K562 (cell line): ENCODE data around the gene DAB2IP. TPM values are rescaled to one million over a fixed set of nuclear protein-coding genes. Genes with fewer than 3 reads are reported as not detected.
"Not testable (repeated sequence)": the region's sequence is repeated elsewhere in the genome, so short reads cannot be mapped to it uniquely, and the experiment has no call there.

Source experiments
- ATAC-seq: fragments of 200-7000 bp; cut with Tn5 transposase; 3 replicates; pipeline ENCODE4 v1.9.1; 2020; ENCODE audit warnings: moderate library complexity
- BruUV-seq: library from RNA; stranded (reverse); fragments of 400-500 nt; replicated peaks from 2 replicates; lab custom pipeline; 2021; lab: Mats Ljungman, UMichigan
- CTCF ChIA-PET: fragments of 300-600 bp; formaldehyde crosslinking; extraction: SDS; loops from one replicate; lab custom pipeline; 2021; ENCODE audit warnings: low intra/inter-chr PET ratio; lab: Yijun Ruan, JAX
- POLR2A ChIA-PET: fragments of 300-600, 350-650 bp; sonication (Branson Sonifier 250); formaldehyde crosslinking; extraction: SDS; loops from one replicate; lab custom pipeline; 2021; ENCODE audit warnings: antibody characterized with exemption, inconsistent platforms; lab: Yijun Ruan, JAX
- DNase-seq, 4 experiments: peaks; one replicate each; pipeline versions ENCODE4 v3.0.0 to v3.0.0-alpha.2; 2011 to 2018; ENCODE audit warnings: low spot score in 3 of 4, mixed read lengths in 3 of 4; ENCODE audit errors: extremely low read depth in 1 of 4
- FAIRE-seq: peaks from 2 replicates; lab custom pipeline; 2011; peaks lifted over from hg19 to GRCh38; lab: Jason Lieb, UNC
- H2AFZ ChIP-seq: 2 replicates; pipeline ENCODE4 v1.6.0; 2011; ENCODE audit warnings: low read depth, low read length, control low read depth, inconsistent platforms
- H3K27ac ChIP-seq: fragments of 200-600 bp; 3 replicates; pipeline ENCODE4 v1.8.0; 2011; ENCODE audit warnings: low read depth, mild to moderate bottlenecking, control low read depth, inconsistent platforms, low read length, moderate library complexity, mixed read lengths; ENCODE audit errors: extremely low read depth
- H3K27me3 ChIP-seq, 2 experiments: fragments of 300-600 bp in 1 of 2; 2 replicates in 1 of 2; 3 replicates in 1 of 2; pipeline versions ENCODE4 v1.6.0 to v1.8.0; 2011; ENCODE audit warnings: inconsistent platforms in 2 of 2, low read length in 2 of 2, mild to moderate bottlenecking in 1 of 2, mixed read lengths in 1 of 2, moderate library complexity in 1 of 2; ENCODE audit not compliant: control insufficient read depth in 2 of 2, insufficient read depth in 2 of 2
- H3K36me3 ChIP-seq: fragments of 300-600 bp; 3 replicates; pipeline ENCODE4 v1.8.0; 2011; ENCODE audit warnings: mild to moderate bottlenecking, low read length, inconsistent platforms; ENCODE audit not compliant: control insufficient read depth, insufficient read depth
- H3K4me1 ChIP-seq, 2 experiments: fragments of 200-600 bp in 1 of 2; replicated peaks in 1 of 2; 2 replicates in 1 of 2; 3 replicates in 1 of 2; pipeline versions ENCODE4 v1.5.1 to v1.8.0; 2011; ENCODE audit warnings: inconsistent platforms in 2 of 2, low read length in 2 of 2, mild to moderate bottlenecking in 1 of 2, mixed read lengths in 1 of 2, moderate library complexity in 1 of 2; ENCODE audit not compliant: control insufficient read depth in 2 of 2, insufficient read depth in 2 of 2
- H3K4me2 ChIP-seq: 2 replicates; pipeline ENCODE4 v1.6.1; 2011; ENCODE audit warnings: low read length, control low read depth, inconsistent platforms, mixed read lengths; ENCODE audit not compliant: insufficient read depth
- H3K4me3 ChIP-seq: fragments of 200-600 bp; sonication (generic), shearing (Covaris generic); 2 replicates; pipeline ENCODE4 v1.5.1; 2016; ENCODE audit warnings: control low read depth, inconsistent platforms
- H3K79me2 ChIP-seq: fragments of 200-600 bp; 3 replicates; pipeline ENCODE4 v1.8.0; 2011; ENCODE audit warnings: low read length, inconsistent platforms; ENCODE audit not compliant: control insufficient read depth, insufficient read depth
- H3K9ac ChIP-seq, 2 experiments: 2 replicates each; pipeline versions ENCODE4 v1.6.0 to v1.6.1; 2011; ENCODE audit warnings: low read depth in 2 of 2, low read length in 2 of 2, control low read depth in 1 of 2, inconsistent platforms in 1 of 2, mild to moderate bottlenecking in 1 of 2, mixed read lengths in 1 of 2; ENCODE audit not compliant: insufficient read depth in 1 of 2
- H3K9me1 ChIP-seq: one replicate; pipeline ENCODE4 v1.6.0; 2011; ENCODE audit warnings: inconsistent platforms, mild to moderate bottlenecking, low read length, moderate library complexity; ENCODE audit not compliant: control insufficient read depth, insufficient read depth
- H3K9me3 ChIP-seq: replicated peaks from 2 replicates; pipeline ENCODE4 v1.5.1; 2011; ENCODE audit warnings: low read depth, low read length, inconsistent platforms; ENCODE audit not compliant: control insufficient read depth, insufficient read depth
- H4K20me1 ChIP-seq: replicated peaks from 2 replicates; pipeline ENCODE4 v1.6.1; 2011; ENCODE audit warnings: low read length, inconsistent platforms, mixed read lengths; ENCODE audit not compliant: control insufficient read depth, insufficient read depth
- REST ChIP-seq, 2 experiments: fragments of 450-650 bp; formaldehyde crosslinking in 1 of 2; IDR thresholded peaks; 2 replicates each; pipeline versions ENCODE4 v1.4.0 to v1.6.1; 2014 to 2020; ENCODE audit warnings: mild to moderate bottlenecking in 2 of 2, borderline replicate concordance in 1 of 2, low read depth in 1 of 2
- WGBS: fragments of 100-300 bp; shearing (Covaris generic); methylation state at CpG from one replicate; pipeline ENCODE4 v1.1.6; 2016; ENCODE audit warnings: low coverage, mixed read lengths; ENCODE audit not compliant: insufficient coverage; ENCODE audit errors: missing lambda C conversion rate; 5-methylcytosine and 5-hydroxymethylcytosine counted together
- in situ Hi-C: fragments of 300-500 bp; cut with MboI; formaldehyde crosslinking; loops from 4 replicates; pipeline ENCODE4 v1.15.0; 2018; ENCODE audit warnings: inconsistent platforms, mixed read lengths
- intact Hi-C: fragments of 100-400 bp; cut with micrococcal nuclease; formaldehyde crosslinking; loops from 2 replicates; pipeline ENCODE4 v1.14.2; 2022
- polyA plus RNA-seq, 8 experiments: library from polyadenylated mRNA; depleted of rRNA in 4 of 8; stranded (reverse) in 5 of 8; unstranded in 3 of 8; fragments of >200 nt; fragmentation: Nextera tagmentation in 2 of 8; fragmentation: Illumina TruSeq in 1 of 8; extraction: Ambion mirVana in 2 of 8; extraction: Trizol in 1 of 8; gene quantifications; 2 replicates each; pipeline versions ENCODE4 v1.2.1 to v1.2.3, GENCODE V29; 2011 to 2014; ENCODE audit warnings: inconsistent platforms in 1 of 8, missing spikeins in 1 of 8
- total RNA-seq, 7 experiments: library from RNA; depleted of rRNA in 6 of 7; stranded (reverse); fragments of >200 nt in 6 of 7; fragmentation: Illumina TruSeq in 2 of 7; extraction: Trizol in 2 of 7; gene quantifications; 2 replicates each; pipeline versions ENCODE4 v1.2.1 to v1.2.3, GENCODE V29; 2011 to 2021; ENCODE audit warnings: low replicate concordance in 1 of 7

The DAB2IP gene
- total and polyA plus RNA-seq, 9 of the 15 experiments (the other 6 are each of a cell fraction or from before 2014, with no cell fraction given): 0.04 to 0.31 (median 0.08) TPM; not detected in 5

- no peak for TF ChIP-seq REST (IDR thresholded peaks at IDR 0.05; ENCODE audit: borderline replicate concordance)
- TF ChIP-seq REST (CRISPR knock-in tag; IDR thresholded peaks at IDR 0.05; ENCODE audit: low read depth): no peak
Observed at GRCh38 chr9:121618504-121618903, 32.9 kb upstream of the DAB2IP start (continued).

GRCh38 chr9:121618910-121619309 is 32.5 kb upstream of the DAB2IP start:
- intact Hi-C loops, H3K9ac ChIP-seq, H3K9me3 ChIP-seq, CTCF ChIA-PET, H2AFZ ChIP-seq, H3K79me2 ChIP-seq, H3K4me1 ChIP-seq, H3K9me1 ChIP-seq, H4K20me1 ChIP-seq, FAIRE-seq, H3K4me2 ChIP-seq, H3K36me3 ChIP-seq, ATAC-seq, DNase-seq, BruUV-seq, H3K4me3 ChIP-seq, in situ Hi-C loops, H3K27ac ChIP-seq: not testable (repeated sequence)
- 1% methylated on average over 7 of the region's 7 CpGs for WGBS
- H3K27me3 ChIP-seq: peaks cover 5 to 32% of the 10 kb centered on the region in 2 experiments; a peak in 3 of 5 replicates
- POLR2A ChIA-PET: interaction anchor here (0.6 to 0.7 kb wide), 3 partner anchors 22 to 331 kb away, joined by 3 read pairs; no protein-coding TSS in a partner anchor
